ENCODE results near the gene ZCCHC4. TPM values are rescaled to one million over a fixed set of nuclear protein-coding genes. Genes with fewer than 3 reads are reported as not detected.
"Not testable (repeated sequence)": the region's sequence is repeated elsewhere in the genome, so short reads cannot be mapped to it uniquely, and the experiment has no call there.

ZCCHC4 gene
- polyA plus RNA-seq, 1 donor from 2014 or later = 10.1 TPM

DNA sequence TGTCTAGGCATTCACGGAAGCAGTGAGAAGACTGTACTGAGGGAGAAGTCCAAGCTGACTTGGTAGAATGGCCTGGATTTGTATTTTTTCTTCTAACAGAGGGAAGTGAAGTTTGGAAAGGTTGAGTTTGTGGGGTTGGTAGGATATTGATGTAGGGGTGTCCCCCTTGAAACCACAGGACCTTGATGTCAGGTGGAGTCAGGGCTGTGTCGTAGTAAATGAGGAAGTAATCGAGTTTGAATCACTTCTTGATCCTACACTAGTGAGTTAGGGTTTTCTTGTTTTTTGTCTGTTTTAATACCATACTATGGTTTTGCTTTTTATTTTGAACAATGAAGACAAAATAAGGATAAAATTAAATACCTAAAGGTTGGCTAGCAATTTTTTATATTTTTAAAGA is 34.3 kb downstream of the ZCCHC4 start:
- H3K9me3 Mint-ChIP-seq = no peaks in the 10 kb centered on the region
- H3K27me3 Mint-ChIP-seq = no peaks in the 10 kb centered on the region
- H3K27ac Mint-ChIP-seq = peak overlapping the region in 1 of 3 donors; percentile 33
- peaks cover 10% of the 10 kb centered on the region for H3K36me3 Mint-ChIP-seq
- peaks cover 0 to 4% (median 1%) of the 10 kb centered on the region in 3 donors for H3K4me1 Mint-ChIP-seq
- H3K4me3 Mint-ChIP-seq = no peak overlapping the region

DNA sequence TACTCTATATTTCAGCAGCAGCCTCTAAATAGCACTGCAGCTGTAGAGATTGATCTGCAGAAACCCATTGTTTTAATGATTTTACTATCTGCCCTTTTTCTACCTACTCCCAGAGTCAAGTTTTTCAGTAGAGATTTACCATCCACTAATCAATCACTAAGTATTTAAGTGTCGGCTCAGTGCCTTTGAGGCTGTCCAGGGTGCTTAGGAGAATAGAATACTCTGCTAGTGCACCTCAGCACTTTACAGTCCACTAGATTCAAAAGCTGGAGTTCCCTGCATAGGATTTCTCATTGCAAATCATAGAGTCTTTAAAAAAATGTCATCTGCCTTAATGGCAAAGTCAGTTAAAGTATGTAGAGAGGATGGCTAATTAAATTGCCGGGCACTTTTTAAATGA is 34.9 kb downstream of the ZCCHC4 start:
- H3K9me3 Mint-ChIP-seq = no peaks in the 10 kb centered on the region
- H3K27me3 Mint-ChIP-seq = no peaks in the 10 kb centered on the region
- H3K36me3 Mint-ChIP-seq = peaks cover 10% of the 10 kb centered on the region
- H3K4me3 Mint-ChIP-seq = no peak overlapping the region
- peaks cover 0 to 4% (median 1%) of the 10 kb centered on the region in 3 donors for H3K4me1 Mint-ChIP-seq
- H3K27ac Mint-ChIP-seq = no peak overlapping the region

DNA sequence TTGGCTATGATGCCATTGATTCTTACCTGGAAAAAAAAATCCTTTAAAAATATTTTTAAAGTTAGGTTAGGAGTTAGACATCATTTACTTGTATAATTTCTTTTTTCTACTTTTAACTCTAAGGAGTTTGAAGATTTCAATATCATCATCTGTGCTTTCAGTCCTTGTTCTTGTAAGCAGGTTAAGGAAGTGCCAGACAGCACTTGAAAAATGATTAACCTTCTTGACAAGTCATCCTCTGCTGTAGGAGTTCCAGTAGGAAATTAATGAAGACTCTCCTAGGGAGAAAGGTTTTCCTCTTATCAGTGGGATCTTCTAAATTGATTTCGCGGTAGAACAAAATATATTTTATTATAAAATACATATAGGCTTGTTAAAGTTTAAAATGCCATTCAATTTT is 35.4 kb downstream of the ZCCHC4 start:
- no peaks in the 10 kb centered on the region for H3K9me3 Mint-ChIP-seq
- peaks cover 0 to 4% (median 1%) of the 10 kb centered on the region in 3 donors for H3K4me1 Mint-ChIP-seq
- no peak overlapping the region for H3K4me3 Mint-ChIP-seq
- H3K36me3 Mint-ChIP-seq = peaks cover 10% of the 10 kb centered on the region
- no peaks in the 10 kb centered on the region for H3K27me3 Mint-ChIP-seq
- no peak overlapping the region for H3K27ac Mint-ChIP-seq

DNA sequence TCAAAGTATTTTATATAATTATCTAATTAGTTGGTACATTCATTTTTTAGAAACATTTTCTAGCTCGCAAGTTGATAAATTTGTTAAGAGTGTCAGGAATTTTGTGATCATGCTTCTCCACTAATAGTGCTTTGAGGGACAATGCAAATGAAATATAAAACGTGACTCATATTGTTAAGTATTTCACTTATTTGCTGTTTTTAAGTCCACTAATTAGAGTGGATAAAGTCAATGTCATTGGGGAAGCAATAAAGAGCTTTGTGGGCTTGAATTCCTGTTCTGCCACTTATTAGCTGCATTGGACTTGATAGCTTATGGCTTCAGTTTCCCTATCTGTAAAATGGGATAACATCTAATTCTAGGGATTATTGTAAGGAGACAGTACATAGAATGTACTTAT is 38.0 kb downstream of the ZCCHC4 start:
- H3K9me3 Mint-ChIP-seq = no peaks in the 10 kb centered on the region
- H3K4me1 Mint-ChIP-seq = peaks cover 0 to 4% (median 1%) of the 10 kb centered on the region in 3 donors
- peaks cover 8% of the 10 kb centered on the region for H3K36me3 Mint-ChIP-seq
- no peaks in the 10 kb centered on the region for H3K27me3 Mint-ChIP-seq
- H3K4me3 Mint-ChIP-seq = no peak overlapping the region
- no peak overlapping the region for H3K27ac Mint-ChIP-seq

DNA sequence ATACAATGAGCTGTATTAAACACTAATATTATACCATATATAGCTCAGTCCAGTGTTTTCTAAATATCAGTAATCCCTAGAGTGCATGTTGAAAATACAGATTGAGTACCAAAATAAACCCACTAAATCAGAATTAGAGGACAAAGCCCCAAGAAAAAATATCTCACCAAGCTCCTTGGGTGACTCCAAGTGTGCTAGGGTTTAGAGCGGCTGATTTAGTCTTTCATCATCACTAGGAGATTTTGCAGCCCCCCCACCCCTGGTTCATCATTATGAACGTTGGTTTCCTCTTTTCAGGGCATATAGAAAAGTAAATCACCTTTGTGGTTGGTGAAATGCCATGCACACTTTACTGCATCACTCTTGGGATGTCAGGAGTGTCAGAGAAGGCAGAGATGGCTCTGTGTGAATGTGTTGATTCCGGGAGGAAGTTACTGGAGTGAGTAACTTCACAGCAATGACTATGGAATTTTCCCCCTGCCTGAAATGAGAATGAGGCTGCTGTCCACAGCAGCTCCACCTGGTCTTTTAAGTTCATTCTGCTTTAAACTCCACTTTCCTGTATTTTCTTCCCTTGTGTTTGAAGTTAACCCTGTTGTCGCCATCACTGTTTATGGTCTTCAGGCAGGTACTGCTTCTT is 39.3 kb downstream of the ZCCHC4 start:
- Mint-ChIP-seq H3K36me3 (peaks cover 6% of the 10 kb centered on the region), H3K9me3 (no peaks in the 10 kb centered on the region), H3K27ac (no peak overlapping the region), H3K4me3 (no peak overlapping the region), H3K27me3 (no peaks in the 10 kb centered on the region), H3K4me1 (peaks cover 0 to under 1% (median 0%) of the 10 kb centered on the region in 3 donors)

DNA sequence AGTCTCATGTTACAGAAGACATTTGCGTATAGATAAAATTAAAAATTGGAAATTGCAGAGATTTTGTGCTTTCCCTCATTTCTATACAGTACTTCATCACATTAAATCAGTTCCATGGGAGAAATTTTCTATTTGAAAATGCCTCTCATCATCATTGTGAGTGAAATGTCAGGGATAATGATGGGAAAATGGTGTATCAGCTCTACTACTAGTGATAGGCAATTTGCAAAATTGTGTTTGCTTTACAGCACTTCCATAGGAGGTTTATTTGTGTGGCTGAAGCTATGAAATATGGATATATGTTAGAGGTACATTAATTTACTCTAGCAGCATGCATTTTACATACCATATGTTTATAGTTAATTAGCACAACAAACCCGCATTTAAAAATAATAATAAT is 43.5 kb downstream of the ZCCHC4 start:
- Mint-ChIP-seq H3K4me1 (no peaks in the 10 kb centered on the region), H3K27ac (no peak overlapping the region), H3K36me3 (peaks cover 15% of the 10 kb centered on the region), H3K27me3 (no peaks in the 10 kb centered on the region), H3K9me3 (peaks cover 2 to 4% (median 3%) of the 10 kb centered on the region in 3 donors), H3K4me3 (no peak overlapping the region)

DNA sequence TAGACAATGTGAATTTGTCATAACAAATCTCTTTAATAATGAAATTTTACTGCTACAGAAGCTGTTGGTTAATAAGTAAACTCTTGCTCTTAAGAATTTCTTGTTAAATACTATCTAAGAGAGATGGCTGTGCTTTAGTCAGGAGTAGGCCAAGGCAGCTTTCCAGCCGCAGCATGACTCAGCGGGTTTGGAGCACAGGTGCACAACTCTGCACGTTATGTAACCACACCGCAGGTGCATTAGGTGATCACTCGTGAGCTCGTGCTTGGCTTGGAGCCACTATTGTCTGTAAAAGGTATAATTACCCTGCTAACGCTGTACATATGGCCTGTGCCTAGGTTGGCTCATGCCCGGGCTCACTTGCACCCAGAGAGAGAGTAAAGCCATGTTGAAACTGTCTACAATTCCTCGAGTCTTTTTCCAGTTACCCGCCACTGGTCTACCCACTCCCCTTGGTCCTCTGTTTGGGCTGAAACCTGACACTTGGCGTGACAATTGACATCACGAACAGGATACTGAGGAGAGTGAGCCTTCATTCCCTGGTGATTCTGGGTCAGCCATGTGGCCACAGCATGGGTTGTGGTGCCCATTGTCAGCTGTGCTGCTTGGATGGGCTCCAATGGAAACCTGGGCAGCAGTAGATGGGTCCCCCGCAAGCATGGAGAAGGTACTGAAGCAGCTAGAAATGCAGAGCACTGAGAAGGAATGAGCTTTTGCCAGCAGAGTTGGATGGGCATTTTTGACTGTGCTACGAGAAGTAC is 46.1 kb downstream of the ZCCHC4 start:
- peaks cover 17% of the 10 kb centered on the region for H3K36me3 Mint-ChIP-seq
- no peaks in the 10 kb centered on the region for H3K27me3 Mint-ChIP-seq
- peaks cover 2 to 4% (median 3%) of the 10 kb centered on the region in 3 donors for H3K9me3 Mint-ChIP-seq
- no peak overlapping the region for H3K4me3 Mint-ChIP-seq
- H3K4me1 Mint-ChIP-seq = no peaks in the 10 kb centered on the region
- H3K27ac Mint-ChIP-seq = no peak overlapping the region

DNA sequence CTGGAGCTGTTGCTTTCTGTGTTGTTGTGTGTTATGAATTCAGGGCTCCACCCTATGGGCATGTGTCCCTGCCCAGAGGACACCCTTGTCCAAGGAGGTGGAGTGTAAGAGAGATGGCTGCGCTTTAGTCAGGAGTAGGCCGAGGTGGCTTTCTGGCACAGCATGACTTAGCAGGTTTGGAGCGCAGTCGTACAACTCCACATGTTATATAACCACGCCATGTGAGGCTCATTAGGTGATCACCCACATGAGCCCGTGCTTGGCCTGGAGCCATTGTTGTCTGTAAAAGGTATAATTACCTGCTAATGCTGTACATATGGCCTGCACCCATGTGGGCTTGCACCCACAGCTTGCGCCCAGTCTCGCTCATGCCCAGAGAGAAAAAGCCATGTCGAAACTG is 48.7 kb downstream of the ZCCHC4 start:
- H3K27ac Mint-ChIP-seq = no peak overlapping the region
- H3K36me3 Mint-ChIP-seq = peaks cover 15% of the 10 kb centered on the region
- no peak overlapping the region for H3K4me3 Mint-ChIP-seq
- no peaks in the 10 kb centered on the region for H3K4me1 Mint-ChIP-seq
- H3K27me3 Mint-ChIP-seq = no peaks in the 10 kb centered on the region
- peaks cover 2 to 4% (median 3%) of the 10 kb centered on the region in 3 donors for H3K9me3 Mint-ChIP-seq

DNA sequence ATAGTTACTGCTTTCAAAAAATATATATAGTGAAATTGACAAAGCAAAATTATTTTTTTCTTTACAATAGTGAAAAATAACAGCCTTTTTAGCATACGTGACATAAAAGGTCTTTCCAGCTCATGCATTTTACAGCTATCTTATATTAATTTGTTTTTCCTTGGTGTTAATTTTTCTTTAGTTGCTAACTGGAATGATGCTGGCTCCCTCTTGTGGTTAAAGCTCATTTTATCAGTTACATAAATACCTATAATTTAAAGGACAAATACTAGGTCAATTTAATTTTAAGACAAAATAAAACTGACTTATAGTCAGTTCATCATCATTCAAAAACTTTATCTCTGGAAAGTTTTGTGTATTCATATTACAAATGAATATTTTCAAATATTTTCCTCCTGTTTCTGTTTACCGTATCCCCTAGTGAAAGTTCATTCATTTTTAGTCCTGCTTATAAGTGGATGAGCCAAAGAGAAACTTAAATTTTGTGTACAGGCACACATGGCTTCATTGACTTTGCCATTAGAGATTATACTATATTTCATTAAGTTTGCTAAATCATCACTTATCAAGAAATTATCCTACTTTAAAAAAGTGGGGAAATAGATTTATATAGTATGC is 54.5 kb downstream of the ZCCHC4 start:
- H3K9me3 Mint-ChIP-seq = no peaks in the 10 kb centered on the region
- H3K27ac Mint-ChIP-seq = no peak overlapping the region
- no peaks in the 10 kb centered on the region for H3K4me1 Mint-ChIP-seq
- H3K27me3 Mint-ChIP-seq = no peaks in the 10 kb centered on the region
- no peaks in the 10 kb centered on the region for H3K36me3 Mint-ChIP-seq
- H3K4me3 Mint-ChIP-seq = no peak overlapping the region

DNA sequence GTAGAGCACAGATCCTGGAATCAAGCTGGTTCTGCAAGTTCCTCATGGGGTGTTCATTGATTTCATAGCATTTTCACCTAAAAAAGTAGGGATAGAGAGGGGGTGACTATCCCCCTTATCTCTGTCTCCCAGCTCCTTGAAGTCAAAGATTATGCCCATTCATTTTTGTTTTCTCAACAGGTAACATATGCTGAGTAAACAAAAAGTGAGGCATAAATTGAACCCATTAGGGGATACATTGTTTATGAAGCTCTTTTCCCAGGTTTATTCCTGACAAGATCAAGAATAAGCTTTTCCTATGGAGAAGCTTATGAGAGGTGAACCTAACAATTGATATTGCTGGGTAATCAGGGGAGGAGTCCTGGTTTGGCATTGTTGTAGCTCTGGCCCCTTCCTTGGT is 55.3 kb downstream of the ZCCHC4 start:
- Mint-ChIP-seq H3K36me3 (no peaks in the 10 kb centered on the region), H3K4me1 (no peaks in the 10 kb centered on the region), H3K27me3 (no peaks in the 10 kb centered on the region), H3K4me3 (no peak overlapping the region), H3K27ac (no peak overlapping the region), H3K9me3 (no peaks in the 10 kb centered on the region)

DNA sequence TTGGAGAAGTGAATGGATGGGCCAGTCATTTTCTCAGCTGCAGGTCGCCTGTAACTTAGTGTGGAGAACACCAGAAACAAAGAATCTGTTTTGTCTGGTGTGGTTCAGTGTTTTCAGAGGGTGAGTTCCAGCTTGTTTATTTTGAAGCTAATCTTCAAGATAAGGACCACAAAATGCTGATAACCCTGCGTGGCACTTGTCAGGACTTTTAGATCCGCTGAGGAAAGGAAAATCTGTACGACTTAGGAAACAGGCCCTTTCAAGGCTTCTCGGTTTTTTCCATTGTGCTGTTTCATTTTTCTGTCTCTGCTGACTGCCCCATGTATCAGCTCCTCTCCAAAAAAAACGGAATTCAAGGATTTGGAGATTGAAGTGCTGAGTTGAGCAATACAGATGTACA is 55.7 kb downstream of the ZCCHC4 start:
- H3K27me3 Mint-ChIP-seq = no peaks in the 10 kb centered on the region
- H3K4me1 Mint-ChIP-seq = no peaks in the 10 kb centered on the region
- H3K9me3 Mint-ChIP-seq = no peaks in the 10 kb centered on the region
- H3K36me3 Mint-ChIP-seq = no peaks in the 10 kb centered on the region
- H3K4me3 Mint-ChIP-seq = no peak overlapping the region
- no peak overlapping the region for H3K27ac Mint-ChIP-seq

DNA sequence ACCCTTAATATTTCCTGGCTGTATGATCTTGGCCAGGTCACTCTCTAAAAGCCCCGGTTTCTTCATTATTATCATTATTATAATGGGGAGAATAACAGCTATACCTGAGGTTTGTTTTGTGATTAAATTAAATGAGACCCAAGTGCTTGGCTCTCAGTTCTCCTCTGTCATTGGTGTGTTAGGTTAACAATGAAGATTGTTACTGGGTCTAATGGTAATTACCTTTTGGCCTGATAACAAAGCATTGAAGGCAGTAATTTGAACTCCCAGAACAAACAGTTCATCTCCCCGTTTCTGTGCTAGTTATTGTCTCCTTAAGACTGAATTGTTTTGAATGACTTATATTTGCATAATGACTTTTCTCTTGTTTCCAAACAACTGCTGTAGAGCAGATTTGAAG is 57.7 kb downstream of the ZCCHC4 start:
- H3K27ac Mint-ChIP-seq = no peak overlapping the region
- H3K27me3 Mint-ChIP-seq = no peaks in the 10 kb centered on the region
- H3K9me3 Mint-ChIP-seq = no peaks in the 10 kb centered on the region
- H3K36me3 Mint-ChIP-seq = no peaks in the 10 kb centered on the region
- no peaks in the 10 kb centered on the region for H3K4me1 Mint-ChIP-seq
- H3K4me3 Mint-ChIP-seq = no peak overlapping the region

DNA sequence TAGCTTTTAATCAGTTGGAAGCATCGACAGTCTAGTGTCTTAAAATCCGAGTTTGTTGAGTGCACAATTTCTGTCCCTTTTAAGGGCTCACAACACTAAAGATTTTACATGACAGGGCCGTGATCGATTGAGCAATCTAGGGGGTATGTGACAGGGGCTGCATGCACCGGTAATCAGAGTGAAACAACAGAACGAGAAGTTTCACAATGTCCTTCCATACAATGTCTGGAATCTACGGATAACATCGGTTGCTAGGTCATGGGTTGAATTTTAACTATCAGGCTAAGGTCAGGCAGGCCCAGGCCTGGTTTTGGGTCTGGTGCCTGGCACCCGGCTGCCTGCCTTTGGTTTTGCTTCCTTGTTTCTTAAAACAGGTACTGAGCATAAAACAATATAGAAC is 60.0 kb downstream of the ZCCHC4 start:
- not testable (repeated sequence) for H3K36me3 Mint-ChIP-seq, H3K4me1 Mint-ChIP-seq, H3K27ac Mint-ChIP-seq, H3K27me3 Mint-ChIP-seq, H3K9me3 Mint-ChIP-seq
- H3K4me3 Mint-ChIP-seq = peak overlapping the region in 1 of 4 donors; percentile 68

DNA sequence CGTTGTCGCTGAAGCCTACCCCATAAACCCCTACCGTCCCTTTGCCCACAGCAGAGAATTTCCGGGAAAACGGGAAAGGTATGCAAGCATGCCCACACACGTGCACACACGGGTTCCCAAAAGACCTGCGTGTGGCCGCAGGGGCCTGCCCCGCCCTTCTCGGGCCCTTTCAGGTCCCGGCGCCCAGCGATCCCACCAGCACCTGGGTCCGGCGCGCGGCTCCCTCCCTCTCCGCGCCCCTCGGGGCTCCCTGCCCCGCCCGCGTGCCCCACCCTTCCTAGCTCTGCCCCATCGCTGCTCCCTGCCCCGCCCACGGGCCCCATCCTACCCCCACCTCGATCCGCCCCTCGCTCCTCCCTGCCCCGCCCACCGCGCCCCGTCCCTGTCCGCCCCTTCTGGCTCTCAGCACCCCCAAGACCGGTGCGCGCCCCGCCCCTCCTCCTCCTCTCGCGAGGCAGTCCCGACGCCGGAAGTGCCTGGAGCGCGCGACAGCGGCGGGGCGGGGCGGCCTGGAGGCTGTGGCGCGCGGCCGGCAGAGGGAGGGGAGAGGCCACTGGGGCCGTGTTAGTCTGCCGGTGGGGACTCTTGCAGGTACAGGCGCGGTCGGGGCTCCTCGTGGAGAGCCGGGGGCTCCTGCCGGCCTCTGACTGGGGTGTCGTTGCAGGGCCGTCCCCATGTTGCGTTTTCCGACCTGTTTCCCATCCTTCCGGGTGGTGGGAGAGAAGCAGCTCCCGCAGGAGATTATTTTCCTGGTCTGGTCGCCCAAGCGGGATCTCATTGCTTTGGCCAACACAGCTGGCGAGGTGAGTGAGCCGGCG is 64.4 kb downstream of the ZCCHC4 start, which contains the start of gene ANAPC4:
ANAPC4 (plus strand) TSS at position 510 of the 818 bp plus-strand sequence; CDS start at position 675, 165 bp downstream.
- no peaks in the 10 kb centered on the region for H3K36me3 Mint-ChIP-seq
- H3K4me1 Mint-ChIP-seq = peaks cover 3 to 4% (median 4%) of the 10 kb centered on the region in 3 donors
- peak within 1 kb of the TSS in 2 of 4 donors; percentile 89 to 96 for H3K4me3 Mint-ChIP-seq
- no peaks in the 10 kb centered on the region for H3K27me3 Mint-ChIP-seq
- no peaks in the 10 kb centered on the region for H3K9me3 Mint-ChIP-seq
- peak within 1 kb of the TSS in 2 of 3 donors; percentile 79 to 86 for H3K27ac Mint-ChIP-seq

All from IgD-negative memory B cell (primary cell).